GM18519 (cell line): ENCODE data around the gene SBF2.
A peak's percentile ranks its signal among the peaks of the same experiment; 100 is the strongest.
"Not testable (repeated sequence)": the region's sequence is repeated elsewhere in the genome, so short reads cannot be mapped to it uniquely, and the experiment has no call there.

ENCODE experiments used
- ATAC-seq: cut with Tn5 transposase; IDR thresholded peaks from one replicate; pipeline ENCODE4 v1.9.1; 2021; ENCODE audit warnings: mild to moderate bottlenecking, moderate library complexity; ENCODE audit not compliant: unreplicated experiment, low FRiP score

Gene SBF2

DNA sequence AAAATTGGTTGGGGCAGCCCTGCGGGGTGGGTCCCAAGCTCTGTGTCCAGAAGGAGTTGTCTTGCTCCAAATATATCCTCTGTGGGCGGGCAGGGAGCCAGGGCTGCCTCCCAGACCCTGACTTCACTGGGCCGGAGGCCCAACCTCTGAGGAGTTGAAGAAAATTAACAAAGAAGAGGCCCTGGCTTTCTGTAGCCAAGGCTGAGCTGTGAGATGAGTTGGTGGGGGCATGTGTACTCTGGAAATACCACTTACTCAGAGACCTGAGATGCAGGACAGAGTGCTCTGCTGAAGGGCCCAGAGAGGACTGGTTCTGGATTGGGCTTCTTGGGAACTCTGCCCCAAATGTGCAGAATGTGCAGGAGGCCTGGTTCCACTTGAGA lies 533.8 kb downstream of the SBF2 start:
- ATAC-seq, result no peak

DNA sequence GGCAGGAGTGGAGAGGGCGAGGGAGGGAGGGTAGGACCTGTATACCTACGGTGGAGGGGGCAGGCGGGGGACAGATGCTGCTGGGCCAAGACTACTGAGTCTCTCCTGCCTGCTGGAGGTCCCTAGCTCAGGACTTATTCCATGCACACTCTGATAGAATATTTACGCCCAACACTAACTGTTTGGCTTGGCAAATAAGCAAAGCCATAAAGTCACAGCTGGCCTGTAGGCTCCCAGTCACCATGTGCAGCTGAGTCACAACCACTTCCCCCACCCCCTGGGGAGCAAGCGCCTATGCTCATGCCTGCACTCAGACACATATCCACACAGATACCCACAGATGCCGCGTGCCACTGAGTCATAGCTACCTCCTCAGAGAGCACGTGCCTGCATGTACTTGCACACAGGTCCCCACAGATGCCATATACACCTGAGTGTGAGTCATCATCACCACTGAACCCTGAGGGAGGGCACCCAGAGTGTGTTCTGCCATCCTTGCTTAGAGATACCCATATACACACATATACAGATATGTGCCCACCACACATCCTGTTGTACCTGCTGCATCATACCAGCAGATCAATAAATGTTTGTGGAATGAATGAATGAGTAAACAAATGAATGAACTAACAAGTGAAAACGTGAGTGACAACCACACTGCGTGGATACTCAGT lies 534.4 kb downstream of the SBF2 start:
- ATAC-seq, result peak; percentile 34

DNA sequence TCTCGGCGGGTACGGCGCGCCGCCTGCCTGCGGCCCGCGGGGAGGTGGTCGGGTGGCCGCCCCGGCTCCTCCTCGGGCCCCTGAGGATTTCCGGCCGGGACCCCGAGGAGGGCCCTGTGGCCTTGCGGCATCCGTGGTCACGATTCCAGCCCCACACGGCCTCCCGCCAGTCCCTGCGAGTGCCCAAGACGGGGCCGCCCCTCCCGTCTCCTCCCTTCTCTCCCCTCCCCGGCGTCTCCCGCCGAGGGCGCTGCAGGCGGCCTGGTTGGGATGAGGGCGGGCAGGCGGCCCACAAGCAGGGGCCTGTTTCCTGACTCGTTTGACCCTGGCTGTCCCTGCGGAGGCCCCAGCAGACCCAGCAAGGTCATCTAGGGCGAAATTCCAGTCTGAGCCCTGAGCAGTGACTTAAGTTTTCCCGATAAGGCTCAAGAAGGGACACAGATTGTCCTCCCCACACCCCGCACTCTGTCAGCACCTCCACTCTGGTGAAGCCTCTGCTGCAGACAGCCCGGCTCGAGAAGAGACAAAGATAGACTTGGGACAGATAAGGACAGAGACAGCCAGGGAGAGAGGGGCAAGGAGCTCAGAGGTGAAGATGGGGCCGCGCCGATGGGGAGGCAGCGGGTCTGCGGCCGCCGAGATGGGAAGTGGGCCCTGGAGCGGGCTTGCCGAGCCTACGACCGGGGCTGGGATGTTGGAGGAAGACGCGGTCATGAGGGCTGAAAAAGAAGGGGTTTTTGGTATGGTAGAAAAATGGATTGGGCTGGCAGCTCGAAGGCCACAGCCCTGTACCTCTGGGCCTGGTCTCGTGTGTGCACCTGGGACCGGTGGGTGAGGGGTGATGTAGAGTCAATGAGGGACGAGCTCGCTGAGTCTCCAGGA lies 535.1 kb downstream of the SBF2 start:
- ATAC-seq, result no peak

DNA sequence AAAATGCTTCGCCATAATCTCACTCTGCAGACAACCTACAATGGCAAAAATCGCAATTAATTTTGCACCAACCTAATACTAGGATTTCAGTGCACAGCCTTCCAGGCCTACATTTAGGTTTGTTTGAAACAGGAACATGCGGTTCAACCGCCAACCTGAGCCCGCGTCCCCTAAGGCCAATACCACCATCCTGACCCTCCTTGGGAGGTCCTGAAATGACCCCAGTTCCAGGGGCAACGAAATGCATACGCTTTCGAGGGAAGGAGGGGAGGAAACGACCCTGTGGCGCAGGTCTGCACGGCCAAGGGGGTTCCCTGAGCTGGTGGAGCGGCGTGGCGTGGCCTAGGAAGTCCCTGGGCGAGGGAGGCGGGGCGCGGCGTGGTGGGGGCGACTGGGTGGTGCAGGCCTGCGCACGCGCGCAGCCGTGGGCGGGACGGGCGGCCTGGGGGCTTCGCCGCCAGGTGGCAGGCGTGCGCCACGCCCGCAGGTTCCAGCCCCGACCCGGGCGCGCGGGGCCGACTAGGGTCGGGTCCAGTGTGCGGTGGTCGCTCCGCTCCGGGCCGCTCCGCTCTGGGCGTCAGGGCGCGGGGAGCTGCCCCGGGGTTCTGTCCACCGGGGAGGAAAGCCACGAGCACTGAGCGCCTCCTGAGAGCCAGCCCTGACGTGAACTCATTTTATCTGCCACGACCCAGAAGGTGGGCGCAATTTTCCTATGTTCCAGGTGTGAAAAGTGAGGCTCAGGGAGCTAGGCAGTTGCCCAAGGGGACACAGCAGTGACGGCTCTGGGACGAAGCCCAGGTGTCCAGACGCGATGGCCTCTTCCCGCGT lies 536.0 kb downstream of the SBF2 start:
- ATAC-seq, result peak; percentile 39

DNA sequence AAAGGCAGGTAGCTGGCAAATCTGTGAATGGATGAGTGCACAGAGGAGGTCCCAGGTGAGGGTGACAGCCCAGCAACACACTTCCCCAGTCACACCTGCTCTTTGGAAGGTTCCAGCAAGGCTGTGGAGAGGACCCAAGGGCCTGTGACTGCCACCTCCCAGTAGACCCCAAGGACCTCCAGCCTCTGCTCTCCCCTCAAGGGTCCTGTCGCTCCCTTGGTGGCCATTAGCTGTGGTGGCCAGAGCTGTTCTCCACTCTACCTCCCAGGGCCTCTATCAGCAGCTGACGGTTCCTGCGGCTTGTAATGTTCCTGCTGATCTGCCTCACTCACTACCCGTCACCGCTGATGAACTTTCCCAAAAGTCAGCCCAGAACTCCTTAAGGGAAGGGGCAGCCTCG lies 537.1 kb downstream of the SBF2 start:
- ATAC-seq, result no peak

DNA sequence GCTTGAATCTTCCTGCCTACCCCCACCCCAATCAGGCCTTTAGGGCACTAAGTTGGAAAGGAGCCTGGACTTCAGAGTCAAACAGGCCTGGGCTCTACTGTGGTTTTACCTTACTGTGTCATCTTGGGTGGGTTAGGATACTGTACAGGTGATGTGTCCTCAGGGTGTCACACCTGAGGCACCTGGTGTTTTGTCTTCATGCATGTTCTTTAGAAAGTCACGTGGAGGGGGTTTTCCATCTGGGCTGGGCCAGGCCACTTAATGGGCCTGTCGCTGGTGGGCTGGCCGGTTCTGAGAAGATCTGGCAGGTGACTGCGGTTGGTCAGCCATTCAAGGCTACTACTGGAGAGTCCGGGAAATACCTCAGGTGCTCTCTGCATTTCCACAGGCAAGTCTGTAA lies 537.6 kb downstream of the SBF2 start:
- no peak for ATAC-seq

DNA sequence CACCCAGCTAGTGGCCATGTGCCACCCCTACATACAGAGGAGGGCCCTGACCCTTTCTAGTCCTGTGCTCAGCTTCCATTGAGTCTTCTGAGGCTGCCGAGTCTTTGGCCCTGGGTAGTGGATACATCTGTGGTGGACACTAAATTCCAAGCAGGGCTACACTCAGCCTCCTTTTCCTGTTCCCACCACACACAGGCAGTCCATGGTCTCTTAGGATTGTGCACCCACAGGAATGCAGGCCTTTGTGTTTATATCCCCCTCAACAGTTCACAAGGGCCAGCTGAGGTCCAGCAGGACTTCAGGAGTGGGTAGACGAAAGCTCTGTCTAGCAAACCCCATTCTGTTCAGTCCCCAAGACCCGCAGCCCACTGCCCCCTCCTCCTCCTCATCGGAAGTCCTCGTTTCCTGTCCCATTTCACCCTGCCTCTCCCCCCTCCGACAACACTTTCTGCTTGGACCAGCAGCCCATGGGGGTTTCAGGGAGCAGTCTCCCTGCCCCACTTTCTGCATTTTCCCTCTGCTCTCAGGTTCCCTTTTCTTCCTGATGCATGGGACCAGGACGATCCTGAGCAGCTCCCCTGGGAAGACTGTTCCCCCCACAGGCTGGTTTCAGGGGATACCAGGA lies 538.3 kb downstream of the SBF2 start:
- no peak for ATAC-seq

DNA sequence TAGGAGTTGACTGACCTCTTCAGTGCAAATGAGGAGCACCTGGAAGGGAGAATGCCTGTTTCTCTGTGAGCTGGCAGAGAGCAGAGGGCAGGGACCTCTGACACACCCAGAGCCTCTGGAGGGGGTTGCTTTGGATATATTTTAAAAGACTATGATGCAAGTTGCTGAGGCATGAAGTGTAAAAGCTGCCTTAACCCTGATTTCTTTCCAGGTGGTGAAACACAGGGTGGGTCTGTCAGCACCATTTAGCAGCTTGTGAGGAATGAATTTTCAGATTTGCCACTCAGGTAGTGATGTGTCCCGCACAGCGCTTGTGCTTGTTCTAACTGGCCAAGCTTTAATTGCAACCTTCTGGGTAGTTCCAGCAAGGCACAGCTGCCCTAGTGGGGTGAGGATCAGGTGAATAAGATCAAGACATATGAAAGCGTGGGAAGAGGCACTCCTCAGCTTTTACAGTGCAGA lies 540.0 kb downstream of the SBF2 start:
- ATAC-seq, result no peak

DNA sequence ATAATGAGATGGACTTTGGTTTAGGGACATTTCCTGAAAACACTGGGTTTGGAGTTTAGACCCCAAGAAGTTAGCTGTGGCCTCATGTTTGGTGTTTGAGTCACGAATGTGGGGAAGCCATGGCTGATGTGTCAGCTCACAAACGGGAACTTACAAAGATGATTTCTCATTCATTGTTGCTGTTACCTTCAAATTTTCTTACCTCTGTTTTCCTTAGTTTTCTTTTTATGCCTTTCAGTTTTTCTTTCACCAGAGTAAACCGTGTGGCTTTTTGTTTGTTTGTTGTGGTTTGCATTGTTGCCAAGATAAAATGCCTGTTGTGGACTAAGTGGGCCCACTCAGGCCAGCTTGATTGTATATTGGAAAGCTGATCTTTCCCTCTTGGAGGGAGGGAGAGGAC lies 541.0 kb downstream of the SBF2 start:
- no peak for ATAC-seq

DNA sequence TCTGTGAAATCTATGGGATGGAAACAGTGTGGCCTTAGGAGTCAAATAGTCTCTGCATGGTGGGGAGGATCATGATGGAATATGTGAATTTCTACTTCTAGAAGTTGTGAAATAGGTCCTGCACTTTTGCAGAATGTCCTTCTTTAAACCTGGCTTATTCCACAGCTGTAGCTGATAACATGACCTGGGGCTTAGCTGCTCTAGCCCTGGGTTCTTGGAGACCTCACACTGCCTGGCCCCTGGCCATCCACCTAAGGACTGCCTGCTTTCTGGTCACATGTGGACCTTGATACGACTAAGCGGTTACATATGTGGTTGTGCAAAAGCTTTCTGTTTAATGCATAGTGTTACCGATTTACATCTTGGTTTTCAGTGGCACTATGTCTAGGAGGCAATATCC lies 541.9 kb downstream of the SBF2 start:
- ATAC-seq, result no peak

DNA sequence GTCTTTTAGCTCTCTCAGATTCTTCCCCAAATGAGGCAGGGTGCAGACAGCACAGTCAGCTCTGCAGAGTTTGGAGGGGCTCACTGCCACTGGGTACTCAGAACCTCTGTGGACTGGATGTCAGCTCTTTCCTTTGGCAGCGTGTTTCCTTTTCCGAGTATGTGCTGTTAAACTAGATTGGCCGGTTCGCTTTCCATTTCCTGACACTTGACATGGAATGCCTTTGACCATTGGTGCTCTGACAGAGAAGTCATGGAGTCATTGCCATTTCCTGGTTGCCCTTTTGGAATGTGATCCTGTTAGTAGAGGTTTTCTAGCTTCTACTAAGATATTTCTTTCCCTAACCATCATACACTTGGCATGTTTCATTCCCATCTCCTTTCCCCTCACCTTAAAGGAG lies 543.5 kb downstream of the SBF2 start:
- ATAC-seq, result no peak

DNA sequence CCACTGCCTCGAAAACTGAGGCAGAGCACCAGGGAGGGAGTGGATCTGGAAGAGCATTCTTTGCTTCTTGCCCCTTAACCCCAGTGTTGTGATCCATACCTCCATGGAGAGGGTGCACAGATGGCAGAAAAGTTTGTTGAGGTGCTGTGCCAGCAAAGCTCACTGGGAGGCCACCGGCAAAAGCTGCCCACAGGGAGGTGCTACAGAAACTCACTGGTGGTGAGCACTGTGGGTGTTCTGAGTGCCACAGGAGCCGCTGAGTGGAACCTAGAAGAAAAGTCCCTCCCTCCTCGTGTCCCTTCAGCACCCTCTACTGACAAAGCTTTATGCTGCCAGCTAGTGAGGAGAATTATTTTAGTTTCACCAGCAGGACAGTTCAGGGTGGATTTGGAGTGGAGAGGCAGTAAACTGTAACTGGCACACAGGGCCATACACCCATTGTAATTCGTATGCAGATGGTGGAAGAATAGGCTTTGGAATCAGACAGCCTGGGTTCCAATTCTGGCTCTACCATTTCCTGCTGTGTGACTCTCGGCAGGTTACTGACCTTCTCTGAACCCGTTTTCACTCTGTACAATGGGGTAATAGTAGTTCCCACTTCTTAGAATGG lies 545.6 kb downstream of the SBF2 start:
- ATAC-seq, result no peak

DNA sequence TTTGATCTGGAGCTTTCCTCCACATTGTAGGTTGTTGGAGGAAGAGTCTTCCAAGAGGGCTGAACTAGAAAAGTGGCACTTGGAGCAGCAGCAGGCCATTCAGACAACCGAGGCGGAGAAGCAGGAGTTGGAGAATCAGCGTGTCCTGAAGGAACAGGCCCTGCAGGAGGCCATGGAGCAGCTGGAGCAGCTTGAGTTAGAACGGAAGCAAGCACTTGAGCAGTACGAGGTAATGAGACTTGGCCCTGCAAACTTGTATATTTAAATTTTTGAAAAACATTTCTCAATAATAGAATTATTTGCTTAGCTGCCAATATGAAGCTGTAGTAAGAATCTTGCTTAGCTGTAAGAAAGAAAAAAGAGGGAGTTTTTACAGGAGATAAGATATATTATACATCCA lies 546.2 kb downstream of the SBF2 start:
- ATAC-seq, result no peak

DNA sequence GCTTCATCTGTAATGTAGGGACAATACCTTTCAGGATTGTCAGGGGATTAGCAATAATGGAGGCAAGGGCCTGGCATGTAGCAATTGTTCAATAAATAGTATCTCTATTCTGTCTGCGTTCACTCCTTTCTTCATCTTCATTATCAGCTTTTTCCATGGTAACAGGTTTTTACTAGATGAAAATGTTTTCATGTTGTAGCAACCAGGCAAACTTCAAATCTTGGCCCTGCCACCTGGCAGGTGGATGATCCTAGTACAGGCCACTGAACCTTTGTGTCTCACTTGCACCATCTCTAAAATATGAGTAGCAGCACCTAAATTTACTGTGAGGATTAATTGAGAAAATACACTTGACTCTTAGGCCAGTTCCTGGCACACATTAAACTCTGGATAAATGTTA lies 546.8 kb downstream of the SBF2 start:
- ATAC-seq, result no peak

DNA sequence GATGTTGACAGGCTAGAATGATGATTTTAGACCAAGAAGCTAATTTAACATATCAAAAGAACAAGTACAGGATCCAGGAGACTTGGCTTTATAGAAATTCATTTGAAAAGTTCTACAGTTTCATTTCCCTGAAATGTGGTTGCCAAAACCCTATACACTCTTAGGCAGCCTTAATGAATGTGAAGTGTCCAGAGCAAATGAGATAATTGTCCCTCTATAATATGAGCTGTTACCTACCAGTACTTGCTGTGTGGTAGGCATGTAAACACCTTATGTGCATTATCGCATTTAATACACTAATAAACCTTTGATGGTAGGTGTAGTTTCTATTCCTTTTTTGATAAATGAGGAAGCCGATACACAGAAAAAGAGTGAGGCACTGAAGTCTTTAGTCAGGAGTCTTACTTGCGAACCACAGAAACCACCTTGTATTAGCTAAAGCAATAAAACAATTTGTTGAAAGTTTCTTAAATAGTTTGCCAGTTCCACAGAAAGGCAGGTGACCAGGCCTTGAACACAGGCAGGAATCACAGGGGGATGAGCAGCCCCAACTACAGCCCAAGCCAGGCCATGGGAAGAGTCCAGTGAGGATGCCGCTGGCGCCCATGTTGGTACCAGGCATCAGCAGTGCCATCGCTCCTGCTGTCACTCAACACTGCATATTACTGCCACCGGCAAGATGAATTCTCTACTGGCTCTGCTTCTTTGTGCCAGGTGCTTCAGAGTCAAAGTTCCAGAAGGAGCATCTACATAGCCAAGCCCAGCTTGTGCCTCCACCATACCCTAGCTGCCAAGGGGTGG lies 548.4 kb downstream of the SBF2 start:
- no peak for ATAC-seq

DNA sequence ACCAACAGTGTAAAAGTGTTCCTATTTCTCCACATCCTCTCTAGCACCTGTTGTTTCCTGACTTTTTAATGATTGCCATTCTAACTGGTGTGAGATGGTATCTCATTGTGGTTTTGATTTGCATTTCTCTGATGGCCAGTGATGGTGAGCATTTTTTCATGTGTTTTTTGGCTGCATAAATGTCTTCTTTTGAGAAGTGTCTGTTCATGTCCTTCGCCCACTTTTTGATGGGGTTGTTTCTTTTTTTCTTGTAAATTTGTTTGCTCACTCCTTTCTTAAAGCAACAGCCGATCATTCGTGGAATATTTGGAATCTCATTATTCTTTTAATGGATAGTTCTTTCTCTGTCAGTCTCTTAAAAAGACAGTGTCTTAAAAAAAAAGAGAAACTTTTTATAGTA lies 550.5 kb downstream of the SBF2 start:
- ATAC-seq, result not testable (repeated sequence)

DNA sequence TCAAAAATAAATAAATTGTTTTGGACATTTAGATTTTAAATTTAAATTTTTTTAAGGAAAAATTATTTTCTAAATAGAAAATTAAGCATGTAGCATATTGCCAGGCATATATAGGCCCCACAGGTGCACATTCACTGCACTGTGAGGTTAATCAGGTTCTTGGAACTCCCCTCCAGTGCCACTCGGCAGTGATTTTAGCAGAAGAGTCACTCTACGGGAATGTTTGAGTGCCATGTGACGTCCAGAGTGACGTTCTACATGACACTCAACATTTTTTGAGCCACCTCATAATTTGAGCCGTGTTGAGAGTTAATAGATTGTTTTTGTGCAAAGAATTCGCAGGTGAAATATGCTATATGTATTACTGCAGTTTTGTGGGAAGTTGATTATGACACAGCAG lies 552.8 kb downstream of the SBF2 start:
- ATAC-seq, result no peak

DNA sequence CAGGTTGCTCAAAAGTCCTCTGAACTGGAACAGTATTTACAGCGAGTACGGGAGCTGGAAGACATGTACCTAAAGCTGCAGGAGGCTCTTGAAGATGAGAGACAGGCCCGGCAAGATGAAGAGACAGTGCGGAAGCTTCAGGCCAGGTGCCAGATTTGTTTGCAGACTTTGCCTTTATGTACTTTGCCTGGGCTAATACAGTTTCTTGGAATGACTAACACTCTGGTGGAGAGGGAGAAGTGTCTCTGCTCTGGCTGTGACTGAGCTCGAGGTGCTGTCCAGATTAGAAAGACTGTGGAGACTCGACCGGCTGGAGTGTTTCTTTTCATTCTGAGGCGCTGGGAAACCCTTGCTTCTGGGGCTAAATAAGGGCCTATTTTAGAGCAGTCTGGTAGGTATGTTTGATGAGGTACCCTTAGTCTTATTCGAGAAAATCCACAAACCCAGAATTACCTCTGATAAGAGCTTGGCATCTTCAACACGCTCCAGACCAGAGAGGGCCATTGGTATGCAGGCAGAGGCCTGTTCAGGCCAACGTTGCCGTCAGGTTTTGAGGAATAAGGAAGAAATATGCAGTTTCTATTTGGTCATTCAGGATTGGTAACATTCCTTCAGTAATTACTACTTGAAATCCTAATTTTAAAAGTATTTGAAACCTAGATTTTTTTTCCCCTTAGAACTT lies 553.7 kb downstream of the SBF2 start:
- ATAC-seq, result no peak
